SK-N-SH (cell line): ENCODE data around the gene SLC35A3. TPM values are rescaled to one million over a fixed set of nuclear protein-coding genes. Genes with fewer than 3 reads are reported as not detected.

Source experiments
- CTCF ChIA-PET: fragments of 300-600, 350-600 bp; formaldehyde crosslinking; extraction: SDS; loops from one replicate; lab custom pipeline; 2021; lab: Yijun Ruan, JAX
- POLR2A ChIA-PET: fragments of 350-600 bp; sonication (Branson Sonifier 250); formaldehyde crosslinking; extraction: SDS; loops from one replicate; lab custom pipeline; 2020; ENCODE audit warnings: antibody characterized with exemption, inconsistent platforms; lab: Yijun Ruan, JAX
- DNase-seq: peaks from one replicate; pipeline ENCODE4 v3.0.0; 2012
- H2AFZ ChIP-seq: fragments of 200-600 bp; sonication (generic); 2 replicates; pipeline ENCODE4 v1.8.1; 2016; ENCODE audit warnings: antibody characterized with exemption, mild to moderate bottlenecking, low read depth
- H3F3A ChIP-seq: fragments of 200-600 bp; sonication (generic); replicated peaks from 2 replicates; pipeline ENCODE3; 2016; ENCODE audit warnings: antibody characterized with exemption, mild to moderate bottlenecking; ENCODE audit not compliant: insufficient read depth
- H3K27ac ChIP-seq, 2 experiments: fragments of 200-500 bp in 1 of 2; fragments of 200-600 bp in 1 of 2; sonication (Bioruptor generic) in 1 of 2; sonication (generic), shearing (Covaris generic) in 1 of 2; 2 replicates each; pipeline versions ENCODE4 v1.5.1 to v1.6.1; 2014 to 2016; ENCODE audit warnings: low read depth in 2 of 2, inconsistent platforms in 1 of 2, low read length in 1 of 2, mild to moderate bottlenecking in 1 of 2, mixed read lengths in 1 of 2
- H3K27me3 ChIP-seq: fragments of 200-600 bp; sonication (generic), shearing (Covaris generic); 2 replicates; pipeline ENCODE4 v1.6.1; 2016; ENCODE audit warnings: mixed run types; ENCODE audit not compliant: insufficient read depth
- H3K36me3 ChIP-seq, 2 experiments: fragments of 200-500 bp in 1 of 2; fragments of 200-600 bp in 1 of 2; sonication (Bioruptor generic) in 1 of 2; sonication (generic) in 1 of 2; replicated peaks in 1 of 2; 2 replicates each; pipeline versions ENCODE3 to v1.5.1; 2014 to 2016; ENCODE audit warnings: low read length in 1 of 2, mild to moderate bottlenecking in 1 of 2; ENCODE audit not compliant: insufficient read depth in 2 of 2, control insufficient read depth in 1 of 2
- H3K4me1 ChIP-seq, 2 experiments: fragments of 200-500 bp in 1 of 2; fragments of 200-600 bp in 1 of 2; sonication (Bioruptor generic) in 1 of 2; sonication (generic), shearing (Covaris generic) in 1 of 2; 2 replicates each; pipeline versions ENCODE4 v1.5.1 to v1.6.1; 2014 to 2016; ENCODE audit warnings: low read depth in 1 of 2, low read length in 1 of 2, mixed run types in 1 of 2; ENCODE audit not compliant: insufficient read depth in 2 of 2, control insufficient read depth in 1 of 2
- H3K4me2 ChIP-seq: fragments of 200-600 bp; sonication (generic), shearing (Covaris generic); 2 replicates; pipeline ENCODE4 v1.6.1; 2017; ENCODE audit warnings: mixed run types
- H3K4me3 ChIP-seq, 2 experiments: fragments of 200-500 bp in 1 of 2; fragments of 200-600 bp in 1 of 2; sonication (Bioruptor generic) in 1 of 2; sonication (generic), shearing (Covaris generic) in 1 of 2; 2 replicates each; pipeline versions ENCODE4 v1.5.1 to v1.8.1; 2014 to 2016; ENCODE audit warnings: low read depth in 2 of 2, inconsistent platforms in 1 of 2, low read length in 1 of 2, mild to moderate bottlenecking in 1 of 2, mixed read lengths in 1 of 2, moderate library complexity in 1 of 2
- H3K79me2 ChIP-seq: fragments of 200-600 bp; sonication (generic); 2 replicates; pipeline ENCODE4 v1.8.1; 2017; ENCODE audit warnings: mild to moderate bottlenecking; ENCODE audit not compliant: insufficient read depth
- H3K9ac ChIP-seq: fragments of 200-600 bp; sonication (generic); 2 replicates; pipeline ENCODE4 v1.6.1; 2017; ENCODE audit warnings: mixed run types
- H3K9me2 ChIP-seq: fragments of 200-600 bp; sonication (generic); 2 replicates; pipeline ENCODE4 v1.6.1; 2017; ENCODE audit warnings: mixed run types
- H3K9me3 ChIP-seq: fragments of 200-600 bp; sonication (generic); 2 replicates; pipeline ENCODE4 v1.6.1; 2017; ENCODE audit warnings: mixed run types, mild to moderate bottlenecking, moderate library complexity
- H4K20me1 ChIP-seq: fragments of 200-600 bp; sonication (generic); 2 replicates; pipeline ENCODE4 v1.6.1; 2017; ENCODE audit warnings: mild to moderate bottlenecking, mixed run types; ENCODE audit not compliant: insufficient read depth
- CHD2 ChIP-seq: fragments of 150-350 bp; IDR thresholded peaks from 2 replicates; pipeline ENCODE4 v1.6.1; 2018; ENCODE audit warnings: low read length; ENCODE audit not compliant: partially characterized antibody
- ELF1 ChIP-seq: IDR thresholded peaks from 2 replicates; pipeline ENCODE4 v1.4.0; 2012
- EP300 ChIP-seq, 2 experiments: IDR thresholded peaks; 2 replicates each; pipeline versions ENCODE4 v1.4.0 to v1.6.1; 2012; ENCODE audit warnings: borderline replicate concordance in 1 of 2, low read depth in 1 of 2, low read length in 1 of 2
- FOSL2 ChIP-seq: IDR thresholded peaks from 2 replicates; pipeline ENCODE4 v1.4.0; 2012; ENCODE audit warnings: low read depth, mild to moderate bottlenecking, moderate library complexity, borderline replicate concordance
- FOXJ3 ChIP-seq: sonication (generic); formaldehyde crosslinking; IDR thresholded peaks from 2 replicates; pipeline ENCODE4 v1.5.1; 2020; ENCODE audit warnings: mild to moderate bottlenecking, missing genetic modification reagents
- FOXM1 ChIP-seq: IDR thresholded peaks from 2 replicates; pipeline ENCODE4 v1.4.0; 2012; ENCODE audit warnings: low read depth, mild to moderate bottlenecking
- IRF3 ChIP-seq: fragments of 150-350 bp; IDR thresholded peaks from 2 replicates; pipeline ENCODE4 v1.6.1; 2016; ENCODE audit warnings: mild to moderate bottlenecking, low read depth, low read length
- MXI1 ChIP-seq: IDR thresholded peaks from 2 replicates; pipeline ENCODE4 v1.6.1; 2012; ENCODE audit warnings: mild to moderate bottlenecking, low read depth, low read length, improper control_type of control experiment
- NFIC ChIP-seq: IDR thresholded peaks from 2 replicates; pipeline ENCODE4 v1.4.0; 2012; ENCODE audit warnings: borderline replicate concordance
- RCOR1 ChIP-seq: fragments of 150-350 bp; IDR thresholded peaks from 2 replicates; pipeline ENCODE4 v1.6.1; 2017; ENCODE audit warnings: antibody characterized with exemption, low read length
- RFX5 ChIP-seq: IDR thresholded peaks from 2 replicates; pipeline ENCODE4 v1.6.1; 2012; ENCODE audit warnings: mild to moderate bottlenecking, improper control_type of control experiment, low read length
- RXRA ChIP-seq: IDR thresholded peaks from 2 replicates; pipeline ENCODE4 v1.4.0; 2012; ENCODE audit warnings: low read depth, mild to moderate bottlenecking, borderline replicate concordance
- SIN3A ChIP-seq: IDR thresholded peaks from 2 replicates; pipeline ENCODE4 v1.6.1; 2012; ENCODE audit warnings: low read depth, mild to moderate bottlenecking, low read length, moderate library complexity, borderline replicate concordance
- SMC3 ChIP-seq: IDR thresholded peaks from 2 replicates; pipeline ENCODE4 v1.6.1; 2012; ENCODE audit warnings: low read depth, low read length, improper control_type of control experiment
- TAF1 ChIP-seq: IDR thresholded peaks from 2 replicates; pipeline ENCODE4 v1.6.1; 2012; ENCODE audit warnings: low read depth, mild to moderate bottlenecking, low read length, moderate library complexity, borderline replicate concordance
- YY1 ChIP-seq: IDR thresholded peaks from 2 replicates; pipeline ENCODE4 v1.4.0; 2012; ENCODE audit warnings: low read depth, mild to moderate bottlenecking
- WGBS: methylation state at CpG from one replicate; pipeline ENCODE4 v1.1.6; 2017; ENCODE audit warnings: low lambda C conversion rate; 5-methylcytosine and 5-hydroxymethylcytosine counted together
- polyA plus RNA-seq, 3 experiments: library from polyadenylated mRNA; depleted of rRNA; stranded (reverse); fragments of >200 nt; gene quantifications; 2 replicates each; pipeline ENCODE4 v1.2.3, GENCODE V29; 2012
- TF ChIP-seq, protein P1 (sequence below): IDR thresholded peaks from 2 replicates; pipeline ENCODE4 v1.6.1; 2012; ENCODE audit warnings: mild to moderate bottlenecking, low read depth, low read length, moderate library complexity
- TF ChIP-seq, protein P2 (sequence below): IDR thresholded peaks from 2 replicates; pipeline ENCODE4 v1.4.0; 2012; ENCODE audit warnings: low read depth
- TF ChIP-seq, protein P3 (sequence below): IDR thresholded peaks from 2 replicates; pipeline ENCODE4 v1.4.0; 2012; ENCODE audit warnings: low read depth, borderline replicate concordance
- TF ChIP-seq, protein P4 (sequence below): fragments of 150-350 bp; IDR thresholded peaks from 2 replicates; pipeline ENCODE4 v1.6.1; 2017; ENCODE audit warnings: antibody characterized with exemption, low read length, low read depth, borderline replicate concordance

SLC35A3 gene
- polyA plus RNA-seq, 1 of the 3 experiments (the other 2 are of a cell fraction), result 5.7 TPM

DNA sequence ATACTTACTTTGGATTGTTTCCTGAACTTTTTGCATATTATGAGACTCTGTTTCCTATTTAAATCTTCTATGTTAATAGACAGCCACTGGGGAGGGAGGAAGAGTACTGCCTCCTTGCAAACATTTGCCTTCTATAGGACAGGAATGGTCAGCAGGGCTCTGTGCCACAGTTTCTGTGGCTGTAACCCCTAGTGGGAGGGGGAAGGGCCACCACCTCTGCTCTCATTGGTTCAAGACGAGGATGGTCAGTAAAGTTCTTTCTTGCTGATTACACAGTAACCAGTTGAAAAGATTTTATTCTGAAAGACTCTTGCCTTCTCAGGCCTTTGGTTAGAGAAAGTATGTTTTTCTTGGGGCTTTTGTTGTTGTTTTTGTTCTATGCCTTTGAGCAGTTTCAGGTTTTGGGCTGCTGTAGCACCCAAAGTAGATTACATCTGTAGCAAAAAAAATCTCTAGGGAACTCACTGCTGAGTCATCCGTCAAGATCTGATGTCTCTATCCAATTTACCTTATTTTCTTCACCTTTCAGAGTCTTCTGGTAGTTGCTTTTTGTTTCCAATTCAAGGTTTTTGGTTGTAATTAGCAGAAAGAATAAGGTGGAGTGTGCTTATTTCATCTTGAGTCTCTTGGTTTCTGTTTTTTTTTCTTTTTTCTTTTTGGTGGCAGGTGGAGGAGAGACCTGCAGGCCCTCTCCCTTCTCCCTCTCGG lies 23.1 kb downstream of the SLC35A3 start:
- Histone ChIP-seq H3K36me3 (peaks cover 15 to 58% of the 10 kb centered on the region in 2 experiments), H2AFZ (no peak overlapping the region), H3F3A (peaks cover 5% of the 10 kb centered on the region), H3K9me3 (peaks cover 22% of the 10 kb centered on the region), H3K4me2 (no peak overlapping the region), H3K9me2 (no peaks in the 10 kb centered on the region), H3K4me1 (no peaks in the 10 kb centered on the region; a peak in 1 of 4 replicates), H3K4me3 (no peak overlapping the region), H3K27ac (no peak overlapping the region), H3K9ac (no peak overlapping the region), H3K79me2 (peaks cover 52% of the 10 kb centered on the region), H3K27me3 (no peaks in the 10 kb centered on the region), H4K20me1 (no peaks in the 10 kb centered on the region)
- CTCF ChIA-PET, result no interaction called here
- POLR2A ChIA-PET, result no interaction called here
- DNase-seq, result no peak
- TF ChIP-seq TAF1 (no peak), SIN3A (no peak), CHD2 (no peak), NFIC (no peak), RFX5 (no peak), RCOR1 (no peak), RXRA (no peak), FOXJ3 (CRISPR knock-in tag) (no peak)
- TF ChIP-seq, protein P1, sequence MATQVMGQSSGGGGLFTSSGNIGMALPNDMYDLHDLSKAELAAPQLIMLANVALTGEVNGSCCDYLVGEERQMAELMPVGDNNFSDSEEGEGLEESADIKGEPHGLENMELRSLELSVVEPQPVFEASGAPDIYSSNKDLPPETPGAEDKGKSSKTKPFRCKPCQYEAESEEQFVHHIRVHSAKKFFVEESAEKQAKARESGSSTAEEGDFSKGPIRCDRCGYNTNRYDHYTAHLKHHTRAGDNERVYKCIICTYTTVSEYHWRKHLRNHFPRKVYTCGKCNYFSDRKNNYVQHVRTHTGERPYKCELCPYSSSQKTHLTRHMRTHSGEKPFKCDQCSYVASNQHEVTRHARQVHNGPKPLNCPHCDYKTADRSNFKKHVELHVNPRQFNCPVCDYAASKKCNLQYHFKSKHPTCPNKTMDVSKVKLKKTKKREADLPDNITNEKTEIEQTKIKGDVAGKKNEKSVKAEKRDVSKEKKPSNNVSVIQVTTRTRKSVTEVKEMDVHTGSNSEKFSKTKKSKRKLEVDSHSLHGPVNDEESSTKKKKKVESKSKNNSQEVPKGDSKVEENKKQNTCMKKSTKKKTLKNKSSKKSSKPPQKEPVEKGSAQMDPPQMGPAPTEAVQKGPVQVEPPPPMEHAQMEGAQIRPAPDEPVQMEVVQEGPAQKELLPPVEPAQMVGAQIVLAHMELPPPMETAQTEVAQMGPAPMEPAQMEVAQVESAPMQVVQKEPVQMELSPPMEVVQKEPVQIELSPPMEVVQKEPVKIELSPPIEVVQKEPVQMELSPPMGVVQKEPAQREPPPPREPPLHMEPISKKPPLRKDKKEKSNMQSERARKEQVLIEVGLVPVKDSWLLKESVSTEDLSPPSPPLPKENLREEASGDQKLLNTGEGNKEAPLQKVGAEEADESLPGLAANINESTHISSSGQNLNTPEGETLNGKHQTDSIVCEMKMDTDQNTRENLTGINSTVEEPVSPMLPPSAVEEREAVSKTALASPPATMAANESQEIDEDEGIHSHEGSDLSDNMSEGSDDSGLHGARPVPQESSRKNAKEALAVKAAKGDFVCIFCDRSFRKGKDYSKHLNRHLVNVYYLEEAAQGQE, result no peak
- WGBS, result 82% methylated on average over 3 of the region's 3 CpGs

GRCh38 chr1:99993468-99993845 lies 23.7 kb downstream of the SLC35A3 start:
- WGBS, result 95% methylated on average over 5 of the region's 5 CpGs
- Histone ChIP-seq H3K9ac (no peak overlapping the region), H3K27ac (no peak overlapping the region), H2AFZ (no peak overlapping the region), H3F3A (peaks cover 5% of the 10 kb centered on the region), H3K27me3 (no peaks in the 10 kb centered on the region), H3K79me2 (peaks cover 46% of the 10 kb centered on the region), H3K9me2 (no peaks in the 10 kb centered on the region), H3K9me3 (peaks cover 22% of the 10 kb centered on the region), H3K4me3 (no peak overlapping the region), H3K36me3 (peaks cover 15 to 58% of the 10 kb centered on the region in 2 experiments), H3K4me1 (no peaks in the 10 kb centered on the region; a peak in 1 of 4 replicates), H3K4me2 (no peak overlapping the region), H4K20me1 (no peaks in the 10 kb centered on the region)
- POLR2A ChIA-PET, result no interaction called here
- CTCF ChIA-PET, result no interaction called here
- DNase-seq, result no peak
- TF ChIP-seq, protein P2, sequence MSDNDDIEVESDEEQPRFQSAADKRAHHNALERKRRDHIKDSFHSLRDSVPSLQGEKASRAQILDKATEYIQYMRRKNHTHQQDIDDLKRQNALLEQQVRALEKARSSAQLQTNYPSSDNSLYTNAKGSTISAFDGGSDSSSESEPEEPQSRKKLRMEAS, result no peak
- no peak for TF ChIP-seq YY1
- no peak for TF ChIP-seq SMC3
- TF ChIP-seq, protein P3, sequence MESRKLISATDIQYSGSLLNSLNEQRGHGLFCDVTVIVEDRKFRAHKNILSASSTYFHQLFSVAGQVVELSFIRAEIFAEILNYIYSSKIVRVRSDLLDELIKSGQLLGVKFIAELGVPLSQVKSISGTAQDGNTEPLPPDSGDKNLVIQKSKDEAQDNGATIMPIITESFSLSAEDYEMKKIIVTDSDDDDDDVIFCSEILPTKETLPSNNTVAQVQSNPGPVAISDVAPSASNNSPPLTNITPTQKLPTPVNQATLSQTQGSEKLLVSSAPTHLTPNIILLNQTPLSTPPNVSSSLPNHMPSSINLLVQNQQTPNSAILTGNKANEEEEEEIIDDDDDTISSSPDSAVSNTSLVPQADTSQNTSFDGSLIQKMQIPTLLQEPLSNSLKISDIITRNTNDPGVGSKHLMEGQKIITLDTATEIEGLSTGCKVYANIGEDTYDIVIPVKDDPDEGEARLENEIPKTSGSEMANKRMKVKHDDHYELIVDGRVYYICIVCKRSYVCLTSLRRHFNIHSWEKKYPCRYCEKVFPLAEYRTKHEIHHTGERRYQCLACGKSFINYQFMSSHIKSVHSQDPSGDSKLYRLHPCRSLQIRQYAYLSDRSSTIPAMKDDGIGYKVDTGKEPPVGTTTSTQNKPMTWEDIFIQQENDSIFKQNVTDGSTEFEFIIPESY, result no peak
- TF ChIP-seq FOXM1, result no peak
- no peak for TF ChIP-seq FOXJ3 (CRISPR knock-in tag)
- no peak for TF ChIP-seq IRF3
- TF ChIP-seq, protein P4, sequence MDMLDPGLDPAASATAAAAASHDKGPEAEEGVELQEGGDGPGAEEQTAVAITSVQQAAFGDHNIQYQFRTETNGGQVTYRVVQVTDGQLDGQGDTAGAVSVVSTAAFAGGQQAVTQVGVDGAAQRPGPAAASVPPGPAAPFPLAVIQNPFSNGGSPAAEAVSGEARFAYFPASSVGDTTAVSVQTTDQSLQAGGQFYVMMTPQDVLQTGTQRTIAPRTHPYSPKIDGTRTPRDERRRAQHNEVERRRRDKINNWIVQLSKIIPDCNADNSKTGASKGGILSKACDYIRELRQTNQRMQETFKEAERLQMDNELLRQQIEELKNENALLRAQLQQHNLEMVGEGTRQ, result no peak
- no peak for TF ChIP-seq EP300 (IDR thresholded peaks at IDR 0.05; ENCODE audit: borderline replicate concordance in 1 of 2, low read depth in 1 of 2, low read length in 1 of 2)
- TF ChIP-seq FOSL2, result no peak
- TF ChIP-seq CHD2, result no peak
- no peak for TF ChIP-seq MXI1
- no peak for TF ChIP-seq ELF1
